ENCODE results near the gene POLR2B. TPM values are rescaled to one million over a fixed set of nuclear protein-coding genes. Genes with fewer than 3 reads are reported as not detected.

POLR2B gene
- total RNA-seq, 1 experiment from 2014 or later, result 101 TPM

GRCh38 chr4:56940403-56940802 lies 38.3 kb upstream of the POLR2B start:
- TF ChIP-seq, protein P1, sequence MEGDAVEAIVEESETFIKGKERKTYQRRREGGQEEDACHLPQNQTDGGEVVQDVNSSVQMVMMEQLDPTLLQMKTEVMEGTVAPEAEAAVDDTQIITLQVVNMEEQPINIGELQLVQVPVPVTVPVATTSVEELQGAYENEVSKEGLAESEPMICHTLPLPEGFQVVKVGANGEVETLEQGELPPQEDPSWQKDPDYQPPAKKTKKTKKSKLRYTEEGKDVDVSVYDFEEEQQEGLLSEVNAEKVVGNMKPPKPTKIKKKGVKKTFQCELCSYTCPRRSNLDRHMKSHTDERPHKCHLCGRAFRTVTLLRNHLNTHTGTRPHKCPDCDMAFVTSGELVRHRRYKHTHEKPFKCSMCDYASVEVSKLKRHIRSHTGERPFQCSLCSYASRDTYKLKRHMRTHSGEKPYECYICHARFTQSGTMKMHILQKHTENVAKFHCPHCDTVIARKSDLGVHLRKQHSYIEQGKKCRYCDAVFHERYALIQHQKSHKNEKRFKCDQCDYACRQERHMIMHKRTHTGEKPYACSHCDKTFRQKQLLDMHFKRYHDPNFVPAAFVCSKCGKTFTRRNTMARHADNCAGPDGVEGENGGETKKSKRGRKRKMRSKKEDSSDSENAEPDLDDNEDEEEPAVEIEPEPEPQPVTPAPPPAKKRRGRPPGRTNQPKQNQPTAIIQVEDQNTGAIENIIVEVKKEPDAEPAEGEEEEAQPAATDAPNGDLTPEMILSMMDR (IDR thresholded peaks at IDR 0.05; ENCODE audit: unreplicated experiment), result no peak
- intact Hi-C loops (cut with micrococcal nuclease), result no loop called here
- H3K4me3 Mint-ChIP-seq (ENCODE audit: unreplicated experiment), result no peak overlapping the region
- no peak overlapping the region for H3K27ac Mint-ChIP-seq (ENCODE audit: low read depth, unreplicated experiment)
- H3K36me3 Mint-ChIP-seq (ENCODE audit: insufficient read depth, unreplicated experiment), result peaks cover 37% of the 10 kb centered on the region
- no peaks in the 10 kb centered on the region for H3K27me3 Mint-ChIP-seq (ENCODE audit: insufficient read depth, unreplicated experiment)
- H3K4me1 Mint-ChIP-seq (ENCODE audit: insufficient read depth, unreplicated experiment), result peaks cover 8% of the 10 kb centered on the region
- ChIA-PET CTCF (interaction anchor here (0.5 to 0.7 kb wide), 2 partner anchors 28 to 50 kb away, joined by 3 to 4 read pairs; no protein-coding TSS in a partner anchor), POLR2A (interaction anchor here (0.8 to 1.2 kb wide), 3 partner anchors 8 to 20 kb away, joined by 3 to 4 read pairs (median 3); no protein-coding TSS in a partner anchor)
- no peaks in the 10 kb centered on the region for H3K9me3 Mint-ChIP-seq (ENCODE audit: unreplicated experiment)
- DNase-seq (ENCODE audit: unreplicated experiment), result no peak
- BruUV-seq (replicated peaks), result no TSS peak

GRCh38 chr4:56940971-56941370 lies 37.7 kb upstream of the POLR2B start:
- Mint-ChIP-seq H3K27ac (ENCODE audit: low read depth, unreplicated experiment) (no peak overlapping the region), H3K27me3 (ENCODE audit: insufficient read depth, unreplicated experiment) (no peaks in the 10 kb centered on the region), H3K4me3 (ENCODE audit: unreplicated experiment) (no peak overlapping the region), H3K36me3 (ENCODE audit: insufficient read depth, unreplicated experiment) (peaks cover 37% of the 10 kb centered on the region), H3K4me1 (ENCODE audit: insufficient read depth, unreplicated experiment) (peaks cover 8% of the 10 kb centered on the region), H3K9me3 (ENCODE audit: unreplicated experiment) (no peaks in the 10 kb centered on the region)
- DNase-seq (ENCODE audit: unreplicated experiment), result no peak
- ChIA-PET POLR2A (interaction anchor here (0.8 to 1.3 kb wide), 4 partner anchors 9 to 36 kb away, joined by 3 to 7 read pairs (median 4); partner anchors contain the start of gene NOA1), CTCF (interaction anchor here (0.5 to 0.7 kb wide), 3 partner anchors 28 to 50 kb away, joined by 3 to 7 read pairs (median 4); no protein-coding TSS in a partner anchor)
- no TSS peak for BruUV-seq (replicated peaks)
- TF ChIP-seq, protein P1 (IDR thresholded peaks at IDR 0.05; ENCODE audit: unreplicated experiment), result no peak
- intact Hi-C loops (cut with micrococcal nuclease), result no loop called here

GRCh38 chr4:56941403-56941802 lies 37.3 kb upstream of the POLR2B start:
- intact Hi-C loops (cut with micrococcal nuclease), result no loop called here
- no TSS peak for BruUV-seq (replicated peaks)
- TF ChIP-seq, protein P1 (IDR thresholded peaks at IDR 0.05; ENCODE audit: unreplicated experiment), result no peak
- peaks cover 8% of the 10 kb centered on the region for H3K4me1 Mint-ChIP-seq (ENCODE audit: insufficient read depth, unreplicated experiment)
- H3K9me3 Mint-ChIP-seq (ENCODE audit: unreplicated experiment), result no peaks in the 10 kb centered on the region
- no peak for DNase-seq (ENCODE audit: unreplicated experiment)
- H3K36me3 Mint-ChIP-seq (ENCODE audit: insufficient read depth, unreplicated experiment), result peaks cover 37% of the 10 kb centered on the region
- H3K27me3 Mint-ChIP-seq (ENCODE audit: insufficient read depth, unreplicated experiment), result no peaks in the 10 kb centered on the region
- H3K4me3 Mint-ChIP-seq (ENCODE audit: unreplicated experiment), result no peak overlapping the region
- ChIA-PET CTCF (interaction anchor here (0.6 to 0.7 kb wide), 2 partner anchors 15 to 32 kb away, joined by 3 to 7 read pairs; no protein-coding TSS in a partner anchor), POLR2A (interaction anchor here (0.8 to 1.3 kb wide), 4 partner anchors 9 to 36 kb away, joined by 3 to 7 read pairs (median 4); partner anchors contain the start of gene NOA1)
- no peak overlapping the region for H3K27ac Mint-ChIP-seq (ENCODE audit: low read depth, unreplicated experiment)

DNA sequence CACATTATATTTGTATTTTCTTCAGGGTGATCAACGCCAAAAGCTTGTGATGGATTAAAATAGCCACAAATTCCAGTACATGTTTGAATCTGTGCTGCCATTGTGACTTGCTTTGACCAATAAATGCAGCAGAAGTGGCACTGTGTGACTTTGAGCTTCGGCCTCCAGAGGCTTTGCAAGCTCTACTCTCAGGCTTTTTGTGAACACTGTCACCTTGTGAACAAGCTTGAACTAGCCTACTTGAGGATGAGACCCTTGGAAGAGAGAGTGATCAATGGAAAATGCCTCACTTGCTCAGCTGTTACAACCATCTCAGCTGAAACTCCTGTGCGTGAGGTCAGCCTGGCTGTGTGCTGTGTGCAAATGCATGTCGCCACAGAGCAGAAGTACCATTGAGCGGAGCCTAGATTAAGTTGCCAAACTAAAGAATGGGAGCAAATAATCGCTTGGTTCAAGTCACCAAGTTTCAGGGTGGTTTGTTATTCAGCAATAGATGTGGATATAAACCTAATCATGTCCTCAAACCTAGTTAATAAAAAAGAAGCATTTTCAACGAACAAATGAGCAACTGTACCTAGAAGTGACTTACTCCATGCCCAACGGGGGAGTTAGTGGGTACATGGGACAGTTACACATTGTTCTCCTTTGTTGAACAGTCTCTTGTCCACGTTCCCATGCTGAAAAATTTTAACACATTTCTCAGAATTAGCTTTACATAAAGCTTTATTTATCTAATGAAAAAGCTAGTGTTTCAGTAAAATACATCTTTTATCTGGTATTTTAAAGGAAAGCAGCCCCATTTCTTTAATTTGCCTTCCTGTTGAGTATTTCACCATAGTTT lies 24.8 kb upstream of the POLR2B start:
- ChIA-PET CTCF (interaction anchor here (1.2 kb wide), 1 partner anchor 11 kb away, joined by 3 read pairs; no protein-coding TSS in a partner anchor), POLR2A (interaction anchor here (0.6 kb wide), 1 partner anchor 37 kb away, joined by 3 read pairs; no protein-coding TSS in a partner anchor)
- DNase-seq (ENCODE audit: unreplicated experiment), result no peak
- no peaks in the 10 kb centered on the region for H3K9me3 Mint-ChIP-seq (ENCODE audit: unreplicated experiment)
- TF ChIP-seq, protein P1 (IDR thresholded peaks at IDR 0.05; ENCODE audit: unreplicated experiment), result no peak
- no TSS peak for BruUV-seq (replicated peaks)
- intact Hi-C loops (cut with micrococcal nuclease), result no loop called here
- H3K4me1 Mint-ChIP-seq (ENCODE audit: insufficient read depth, unreplicated experiment), result peaks cover 9% of the 10 kb centered on the region
- H3K27me3 Mint-ChIP-seq (ENCODE audit: insufficient read depth, unreplicated experiment), result no peaks in the 10 kb centered on the region
- H3K36me3 Mint-ChIP-seq (ENCODE audit: insufficient read depth, unreplicated experiment), result peaks cover 8% of the 10 kb centered on the region
- H3K4me3 Mint-ChIP-seq (ENCODE audit: unreplicated experiment), result no peak overlapping the region
- H3K27ac Mint-ChIP-seq (ENCODE audit: low read depth, unreplicated experiment), result no peak overlapping the region

All from MCF 10A (cell line).